ENCODE data around the gene HERC5.
A peak's percentile ranks its signal among the peaks of the same experiment; 100 is the strongest.

The HERC5 gene

GRCh38 chr4:88522702-88523324, 65.9 kb downstream of the HERC5 start:
- DNase-seq (ENCODE audit: low read depth) = no peak

- peak; percentile 52 for DNase-seq (ENCODE audit: low read depth)
Observed at GRCh38 chr4:88523325-88524129, 66.6 kb downstream of the HERC5 start, which contains the start of gene PYURF. Gene PYURF (minus strand): TSS chr4:88523776. CDS start chr4:88523700, 76 bp downstream.

GRCh38 chr4:88524171-88524570, 67.3 kb downstream of the HERC5 start:
- DNase-seq (ENCODE audit: low read depth) = no peak

GRCh38 chr4:88526221-88526815, 69.4 kb downstream of the HERC5 start:
- DNase-seq (ENCODE audit: low read depth) = no peak

GRCh38 chr4:88527787-88528186, 70.9 kb downstream of the HERC5 start:
- DNase-seq (ENCODE audit: low read depth) = no peak

- DNase-seq (ENCODE audit: low read depth) = no peak
Observed at GRCh38 chr4:88528861-88529260, 71.9 kb downstream of the HERC5 start.

- no peak for DNase-seq (ENCODE audit: low read depth)
Observed at GRCh38 chr4:88531549-88531948, 74.6 kb downstream of the HERC5 start.

GRCh38 chr4:88533088-88533790, 76.3 kb downstream of the HERC5 start:
- DNase-seq (ENCODE audit: low read depth) = no peak

- no peak for DNase-seq (ENCODE audit: low read depth)
Observed at GRCh38 chr4:88533937-88534750, 77.2 kb downstream of the HERC5 start.

- no peak for DNase-seq (ENCODE audit: low read depth)
Observed at GRCh38 chr4:88535090-88535755, 78.3 kb downstream of the HERC5 start.

GRCh38 chr4:88537709-88538108, 80.8 kb downstream of the HERC5 start:
- DNase-seq (ENCODE audit: low read depth) = no peak

GRCh38 chr4:88539322-88540068, 82.6 kb downstream of the HERC5 start:
- DNase-seq (ENCODE audit: low read depth) = peak; percentile 64

- no peak for DNase-seq (ENCODE audit: low read depth)
Observed at GRCh38 chr4:88549815-88550214, 92.9 kb downstream of the HERC5 start.
